Putamen (tissue), 1 donor: ENCODE data around the gene GOLGA2.
"Not testable (repeated sequence)": the region's sequence is repeated elsewhere in the genome, so short reads cannot be mapped to it uniquely, and the experiment has no call there.

Experiments
- DNase-seq: peaks from one replicate; pipeline ENCODE4 v3.0.0-alpha.2; 2016; ENCODE audit warnings: low spot score

The GOLGA2 gene

DNA sequence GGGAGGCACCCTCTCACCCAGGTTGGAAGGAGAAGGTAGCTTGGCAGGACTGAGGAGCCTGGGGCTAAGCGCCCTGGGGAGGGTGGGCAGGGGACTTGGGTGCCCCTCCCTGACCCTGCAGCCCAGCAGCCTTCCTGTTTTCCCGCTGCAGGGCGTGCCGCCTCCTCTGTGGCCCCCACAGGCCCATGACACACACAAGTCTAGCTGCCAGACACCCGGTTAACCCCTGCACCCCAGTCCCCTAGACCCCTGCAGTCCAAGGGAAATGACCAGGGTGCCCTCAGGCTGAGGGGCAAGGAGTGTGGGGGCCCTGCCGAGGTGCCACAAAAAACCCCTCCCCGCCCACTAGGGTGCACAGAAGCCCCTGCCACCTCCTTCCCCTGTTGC is 33.0 kb downstream of the GOLGA2 start:
- no peak for DNase-seq

DNA sequence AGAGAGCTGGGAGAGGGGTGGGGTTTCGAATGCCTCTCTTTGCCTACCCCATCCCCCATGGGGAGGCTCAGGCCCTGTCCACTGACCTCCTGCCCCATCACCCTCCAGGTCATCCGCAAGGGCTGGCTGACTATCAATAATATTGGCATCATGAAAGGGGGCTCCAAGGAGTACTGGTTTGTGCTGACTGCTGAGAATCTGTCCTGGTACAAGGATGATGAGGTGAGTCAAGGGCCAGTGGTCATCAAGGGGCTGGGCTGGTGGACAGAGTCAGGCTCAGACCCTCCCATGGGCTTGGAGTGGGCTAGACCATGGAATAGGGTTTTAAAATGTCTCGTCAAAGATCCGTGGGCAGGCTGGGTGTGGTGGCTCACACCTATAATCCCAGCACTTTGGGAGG is 33.7 kb downstream of the GOLGA2 start:
- no peak for DNase-seq

- no peak for DNase-seq
Measured at GRCh38 chr9:128233817-128234406, 41.9 kb downstream of the GOLGA2 start.

- DNase-seq = no peak
Measured at GRCh38 chr9:128232528-128233428, 43.0 kb downstream of the GOLGA2 start.

GRCh38 chr9:128231638-128232527 is 43.9 kb downstream of the GOLGA2 start:
- DNase-seq = no peak

- DNase-seq = not testable (repeated sequence)
Measured at GRCh38 chr9:128230897-128231296, 44.9 kb downstream of the GOLGA2 start.

- no peak for DNase-seq
Measured at GRCh38 chr9:128226412-128226801, 49.4 kb downstream of the GOLGA2 start.

DNA sequence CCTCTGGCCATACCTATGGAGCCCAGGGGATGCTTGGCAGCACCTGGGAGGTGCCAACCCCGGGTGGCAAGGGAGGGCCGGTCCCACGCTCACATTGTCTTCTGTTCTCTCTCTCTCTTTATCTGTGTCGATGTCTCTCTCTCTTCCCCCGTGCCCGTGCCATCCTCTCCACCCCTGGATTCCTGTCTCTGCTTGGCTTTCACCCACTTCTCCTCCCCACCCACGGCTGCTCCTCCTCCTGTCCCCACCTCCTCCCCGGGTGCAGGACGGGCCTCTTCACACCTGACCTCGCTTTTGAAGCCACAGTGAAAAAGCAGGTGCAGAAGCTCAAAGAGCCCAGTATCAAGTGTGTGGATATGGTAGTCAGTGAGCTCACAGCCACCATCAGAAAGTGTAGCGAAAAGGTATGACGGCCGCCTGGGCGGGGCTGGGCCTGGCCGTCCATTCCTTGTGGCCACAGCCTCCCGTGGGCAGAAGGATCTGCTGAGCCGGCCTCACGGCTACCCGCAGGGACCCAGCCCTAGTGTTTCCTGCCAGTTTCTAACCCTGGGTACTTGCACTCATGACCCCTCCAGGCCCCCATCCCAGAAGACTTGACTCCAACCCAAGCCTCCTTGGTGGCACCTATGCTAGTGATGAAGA is 49.9 kb downstream of the GOLGA2 start:
- DNase-seq = no peak

GRCh38 chr9:128224877-128225276 is 50.9 kb downstream of the GOLGA2 start:
- DNase-seq = no peak

DNA sequence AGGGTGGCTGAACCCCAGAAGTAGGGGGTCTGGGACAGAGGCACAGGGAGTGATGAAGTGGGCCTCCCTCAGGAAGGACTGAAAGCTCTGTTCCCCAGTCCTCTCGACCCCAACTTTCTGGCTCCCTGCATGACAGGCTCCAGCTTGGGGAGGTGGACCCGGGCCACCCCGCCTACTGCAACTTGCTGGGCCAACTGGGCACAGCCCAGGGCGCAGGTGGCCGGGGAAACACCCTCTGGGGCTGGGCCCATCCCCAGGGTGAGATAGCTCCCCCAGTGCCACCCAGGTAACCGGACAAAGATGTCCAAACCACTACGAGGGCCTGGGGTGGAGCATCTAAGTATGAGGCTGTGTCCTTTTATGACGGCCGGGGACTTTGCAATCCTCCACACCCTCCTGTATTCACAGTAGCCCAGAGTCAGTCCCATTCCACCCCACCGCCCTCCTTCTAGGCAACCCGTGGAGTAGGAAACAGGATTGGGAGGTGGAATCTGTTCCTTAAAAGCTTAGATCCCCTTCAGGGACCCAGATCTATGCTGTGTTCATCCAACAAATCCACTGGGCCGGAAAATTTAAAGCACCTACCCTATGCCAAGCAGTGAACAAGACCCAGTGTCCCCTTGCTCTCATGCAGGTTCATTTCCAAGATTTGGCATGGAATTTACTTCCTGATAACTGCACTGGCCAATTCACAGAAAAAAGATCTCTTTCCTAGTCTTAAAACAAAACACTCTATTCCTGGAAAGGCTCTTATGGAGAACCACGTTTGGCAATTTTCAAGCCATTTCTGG is 52.7 kb downstream of the GOLGA2 start:
- DNase-seq = no peak

DNA sequence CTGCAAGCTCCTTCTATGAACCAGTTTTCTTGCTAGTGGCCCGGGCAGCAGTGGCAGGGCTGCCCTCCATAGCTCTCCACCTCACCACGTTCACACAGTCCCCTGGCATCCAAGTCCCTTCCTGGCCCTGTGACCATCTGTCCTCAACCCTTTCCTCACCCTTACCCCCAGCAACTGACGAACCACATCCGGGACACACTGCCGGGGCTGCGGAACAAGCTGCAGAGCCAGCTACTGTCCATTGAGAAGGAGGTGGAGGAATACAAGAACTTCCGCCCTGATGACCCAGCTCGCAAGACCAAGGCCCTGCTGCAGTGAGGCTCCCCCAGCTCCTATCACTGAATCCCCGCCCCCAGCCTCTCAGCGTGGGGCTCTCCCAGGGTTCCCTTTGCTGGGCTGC is 53.8 kb downstream of the GOLGA2 start:
- no peak for DNase-seq

- DNase-seq = no peak
Measured at GRCh38 chr9:128219831-128220230, 56.0 kb downstream of the GOLGA2 start.

GRCh38 chr9:128218518-128219389 is 57.1 kb downstream of the GOLGA2 start:
- peak; percentile 76 for DNase-seq

DNA sequence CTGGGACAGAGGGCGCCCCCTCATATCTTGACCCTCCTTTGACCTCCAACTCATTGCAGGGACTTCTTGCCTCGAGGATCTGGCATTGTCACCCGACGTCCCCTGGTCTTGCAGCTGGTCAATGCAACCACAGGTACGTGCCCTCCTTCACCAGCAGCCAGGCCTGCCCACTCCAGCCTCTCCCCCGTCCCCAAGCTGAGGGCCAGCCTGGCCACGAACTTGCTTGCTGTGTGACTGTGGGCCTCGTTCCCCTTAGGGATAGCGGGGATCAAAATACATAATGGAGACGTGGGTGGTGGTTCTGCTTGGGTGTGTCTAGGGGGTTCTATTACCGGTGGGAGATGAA is 57.7 kb downstream of the GOLGA2 start:
- no peak for DNase-seq

- no peak for DNase-seq
Measured at GRCh38 chr9:128216781-128217553, 58.8 kb downstream of the GOLGA2 start.

- DNase-seq = peak; percentile 30
Measured at GRCh38 chr9:128215491-128216409, 60.1 kb downstream of the GOLGA2 start.

DNA sequence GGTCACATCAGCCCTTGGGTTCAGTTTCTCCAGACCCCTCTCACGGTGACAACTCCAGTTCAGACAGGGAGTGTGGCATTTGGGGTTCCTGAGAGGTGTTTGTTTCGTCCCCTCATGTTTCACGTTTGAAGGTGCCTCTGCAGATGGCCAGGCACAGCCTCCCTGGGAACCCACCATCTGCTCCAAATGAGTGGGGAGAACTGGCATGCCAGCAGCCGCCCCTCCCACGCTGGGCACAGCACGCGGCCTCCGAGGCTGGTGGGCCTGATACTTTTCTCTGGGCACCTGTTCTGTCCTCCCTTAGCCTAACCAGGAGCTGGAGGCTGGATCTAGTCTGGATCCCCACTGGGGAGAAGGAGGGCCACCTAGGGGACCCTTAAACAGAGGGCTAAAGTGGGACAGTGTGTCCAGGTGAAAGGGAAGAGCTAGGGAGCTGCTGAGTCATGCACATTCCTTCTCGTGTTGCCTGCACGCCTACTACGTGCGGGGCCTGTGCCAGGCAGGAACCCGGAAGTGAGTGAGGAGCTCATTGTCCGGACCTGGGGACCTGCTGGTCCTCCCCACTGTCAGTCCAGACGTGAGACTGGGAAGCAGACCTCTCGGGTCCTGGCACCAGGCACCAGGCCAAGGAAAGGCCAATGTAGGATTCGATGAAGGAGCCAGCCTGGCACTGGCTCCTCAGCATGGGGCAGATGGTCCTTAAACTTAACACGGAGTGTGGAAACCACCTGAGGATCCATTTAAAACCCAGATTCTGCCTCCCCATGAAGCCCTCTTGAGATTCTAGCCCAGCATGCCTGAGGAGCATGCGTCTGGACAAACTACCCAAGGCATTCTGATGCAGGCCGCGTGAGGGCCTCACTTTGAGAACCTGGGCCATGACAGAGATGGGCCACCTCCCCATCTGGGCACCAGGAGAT is 61.0 kb downstream of the GOLGA2 start:
- no peak for DNase-seq
